GF-D8 (cell line): ENCODE measurements around the gene SLC29A4.
A peak's percentile ranks its signal among the peaks of the same experiment; 100 is the strongest.
"Not testable (repeated sequence)": the region's sequence is repeated elsewhere in the genome, so short reads cannot be mapped to it uniquely, and the experiment has no call there.

Experiments used
- DNase-seq: peaks from one replicate; lab custom pipeline; 2025; lab: John Stamatoyannopoulos, UW

SLC29A4 gene

GRCh38 chr7:5282543-5283316 is at the start of gene SLC29A4:
Gene SLC29A4 (plus strand): TSS chr7:5282943. CDS start chr7:5287817, 4,874 bp downstream.
- no peak for DNase-seq

- DNase-seq: no peak
These were observed 47.6 kb upstream of the SLC29A4 start for GRCh38 chr7:5234852-5235831.

GRCh38 chr7:5237286-5237685 is 45.5 kb upstream of the SLC29A4 start:
- DNase-seq: peak; percentile 19

GRCh38 chr7:5238500-5238899 is 44.2 kb upstream of the SLC29A4 start:
- DNase-seq: no peak

- no peak for DNase-seq
These were observed 39.5 kb upstream of the SLC29A4 start for GRCh38 chr7:5243261-5243660.

- DNase-seq: no peak
These were observed 34.4 kb upstream of the SLC29A4 start for GRCh38 chr7:5248201-5248885.

GRCh38 chr7:5250787-5251186 is 32.0 kb upstream of the SLC29A4 start:
- not testable (repeated sequence) for DNase-seq

- not testable (repeated sequence) for DNase-seq
These were observed 29.2 kb upstream of the SLC29A4 start for GRCh38 chr7:5253529-5253928.

- not testable (repeated sequence) for DNase-seq
These were observed 28.4 kb upstream of the SLC29A4 start for GRCh38 chr7:5254371-5254770.

GRCh38 chr7:5255832-5256231 is 26.9 kb upstream of the SLC29A4 start:
- DNase-seq: no peak

- DNase-seq: not testable (repeated sequence)
These were observed 22.1 kb upstream of the SLC29A4 start for GRCh38 chr7:5260530-5261068.

- not testable (repeated sequence) for DNase-seq
These were observed 19.7 kb upstream of the SLC29A4 start for GRCh38 chr7:5263066-5263465.

- DNase-seq: no peak
These were observed 17.2 kb upstream of the SLC29A4 start for GRCh38 chr7:5265320-5266190.

GRCh38 chr7:5266191-5267028 is 16.3 kb upstream of the SLC29A4 start:
- no peak for DNase-seq

- DNase-seq: not testable (repeated sequence)
These were observed 14.9 kb upstream of the SLC29A4 start for GRCh38 chr7:5267829-5268228.

GRCh38 chr7:5269992-5270657 is 12.6 kb upstream of the SLC29A4 start:
- not testable (repeated sequence) for DNase-seq

- no peak for DNase-seq
These were observed 12.0 kb upstream of the SLC29A4 start for GRCh38 chr7:5270788-5271187.

- DNase-seq: not testable (repeated sequence)
These were observed 8.8 kb upstream of the SLC29A4 start for GRCh38 chr7:5273831-5274405.

GRCh38 chr7:5274441-5274840 is 8.3 kb upstream of the SLC29A4 start:
- DNase-seq: no peak
